Measurements from ENCODE around the gene SLC5A10.

The SLC5A10 gene

GRCh38 chr17:18946536-18946935 is 5.4 kb upstream of the SLC5A10 start:
- Histone ChIP-seq H3K4me1 (ENCODE audit: insufficient read depth, low read length, severe bottlenecking) (peaks cover 16% of the 10 kb centered on the region), H3K4me2 (ENCODE audit: low read length) (no peak overlapping the region), H3K9me2 (ENCODE audit: low read depth, low read length) (no peaks in the 10 kb centered on the region), H3K27me3 (ENCODE audit: insufficient read depth, low read length) (no peaks in the 10 kb centered on the region; the same call in 1 of the 2 replicates), H3K4me3 (ENCODE audit: low read depth, low read length, poor library complexity, severe bottlenecking) (no peak overlapping the region), H3K9ac (ENCODE audit: low read length) (no peak overlapping the region), H3K79me2 (ENCODE audit: insufficient read depth, low read length) (no peaks in the 10 kb centered on the region), H3K36me3 (ENCODE audit: insufficient read depth, low read length) (no peaks in the 10 kb centered on the region), H3K9me3 (ENCODE audit: low read length) (no peaks in the 10 kb centered on the region), H3F3A (ENCODE audit: insufficient read depth, low read length) (no peaks in the 10 kb centered on the region), H3K27ac (ENCODE audit: low read depth, low read length, poor library complexity, severe bottlenecking) (no peak overlapping the region), H4K20me1 (ENCODE audit: insufficient read depth, low read length) (no peaks in the 10 kb centered on the region), H2AFZ (ENCODE audit: low read length) (no peak overlapping the region)
- TF ChIP-seq CTCF (IDR thresholded peaks at IDR 0.05; ENCODE audit: low read length) (no peak), EZH2 (IDR thresholded peaks at IDR 0.05; ENCODE audit: borderline replicate concordance, low read length) (no peak)

- Histone ChIP-seq H3K27ac (ENCODE audit: low read depth, low read length, poor library complexity, severe bottlenecking) (no peak overlapping the region), H3K4me3 (ENCODE audit: low read depth, low read length, poor library complexity, severe bottlenecking) (no peak overlapping the region), H3K9me2 (ENCODE audit: low read depth, low read length) (no peaks in the 10 kb centered on the region), H3K9me3 (ENCODE audit: low read length) (no peaks in the 10 kb centered on the region), H3K9ac (ENCODE audit: low read length) (no peak overlapping the region), H3K4me2 (ENCODE audit: low read length) (no peak overlapping the region), H3K36me3 (ENCODE audit: insufficient read depth, low read length) (no peaks in the 10 kb centered on the region), H3K27me3 (ENCODE audit: insufficient read depth, low read length) (no peaks in the 10 kb centered on the region; the same call in 1 of the 2 replicates), H4K20me1 (ENCODE audit: insufficient read depth, low read length) (no peaks in the 10 kb centered on the region), H2AFZ (ENCODE audit: low read length) (no peak overlapping the region), H3K4me1 (ENCODE audit: insufficient read depth, low read length, severe bottlenecking) (peaks cover 16% of the 10 kb centered on the region), H3K79me2 (ENCODE audit: insufficient read depth, low read length) (no peaks in the 10 kb centered on the region), H3F3A (ENCODE audit: insufficient read depth, low read length) (no peaks in the 10 kb centered on the region)
- no peak for TF ChIP-seq EZH2 (IDR thresholded peaks at IDR 0.05; ENCODE audit: borderline replicate concordance, low read length)
- no peak for TF ChIP-seq CTCF (IDR thresholded peaks at IDR 0.05; ENCODE audit: low read length)
Measured at GRCh38 chr17:18947866-18948265, 4.1 kb upstream of the SLC5A10 start.

- Histone ChIP-seq H4K20me1 (ENCODE audit: insufficient read depth, low read length) (no peaks in the 10 kb centered on the region), H3K4me1 (ENCODE audit: insufficient read depth, low read length, severe bottlenecking) (peaks cover 16% of the 10 kb centered on the region), H3K9me3 (ENCODE audit: low read length) (no peaks in the 10 kb centered on the region), H3K27ac (ENCODE audit: low read depth, low read length, poor library complexity, severe bottlenecking) (no peak overlapping the region), H3K9ac (ENCODE audit: low read length) (no peak overlapping the region), H3K4me2 (ENCODE audit: low read length) (no peak overlapping the region), H3K4me3 (ENCODE audit: low read depth, low read length, poor library complexity, severe bottlenecking) (no peak overlapping the region), H3K9me2 (ENCODE audit: low read depth, low read length) (no peaks in the 10 kb centered on the region), H3K36me3 (ENCODE audit: insufficient read depth, low read length) (no peaks in the 10 kb centered on the region), H2AFZ (ENCODE audit: low read length) (no peak overlapping the region), H3K27me3 (ENCODE audit: insufficient read depth, low read length) (no peaks in the 10 kb centered on the region; the same call in 1 of the 2 replicates), H3K79me2 (ENCODE audit: insufficient read depth, low read length) (no peaks in the 10 kb centered on the region), H3F3A (ENCODE audit: insufficient read depth, low read length) (no peaks in the 10 kb centered on the region)
- TF ChIP-seq CTCF (IDR thresholded peaks at IDR 0.05; ENCODE audit: low read length) = no peak
- TF ChIP-seq EZH2 (IDR thresholded peaks at IDR 0.05; ENCODE audit: borderline replicate concordance, low read length) = no peak
Measured at GRCh38 chr17:18948476-18949006, 3.4 kb upstream of the SLC5A10 start.
